GM19099 (cell line): ENCODE results near the gene PIGN.

Experiments
- POLR2A ChIP-seq: IDR thresholded peaks from 3 replicates; pipeline ENCODE4 v1.6.1; 2011; ENCODE audit warnings: low read depth; ENCODE audit not compliant: insufficient read length; ENCODE audit errors: extremely low read depth

PIGN gene

GRCh38 chr18:62189208-62189607, 2.4 kb upstream of the PIGN start:
- no peak for TF ChIP-seq POLR2A

DNA sequence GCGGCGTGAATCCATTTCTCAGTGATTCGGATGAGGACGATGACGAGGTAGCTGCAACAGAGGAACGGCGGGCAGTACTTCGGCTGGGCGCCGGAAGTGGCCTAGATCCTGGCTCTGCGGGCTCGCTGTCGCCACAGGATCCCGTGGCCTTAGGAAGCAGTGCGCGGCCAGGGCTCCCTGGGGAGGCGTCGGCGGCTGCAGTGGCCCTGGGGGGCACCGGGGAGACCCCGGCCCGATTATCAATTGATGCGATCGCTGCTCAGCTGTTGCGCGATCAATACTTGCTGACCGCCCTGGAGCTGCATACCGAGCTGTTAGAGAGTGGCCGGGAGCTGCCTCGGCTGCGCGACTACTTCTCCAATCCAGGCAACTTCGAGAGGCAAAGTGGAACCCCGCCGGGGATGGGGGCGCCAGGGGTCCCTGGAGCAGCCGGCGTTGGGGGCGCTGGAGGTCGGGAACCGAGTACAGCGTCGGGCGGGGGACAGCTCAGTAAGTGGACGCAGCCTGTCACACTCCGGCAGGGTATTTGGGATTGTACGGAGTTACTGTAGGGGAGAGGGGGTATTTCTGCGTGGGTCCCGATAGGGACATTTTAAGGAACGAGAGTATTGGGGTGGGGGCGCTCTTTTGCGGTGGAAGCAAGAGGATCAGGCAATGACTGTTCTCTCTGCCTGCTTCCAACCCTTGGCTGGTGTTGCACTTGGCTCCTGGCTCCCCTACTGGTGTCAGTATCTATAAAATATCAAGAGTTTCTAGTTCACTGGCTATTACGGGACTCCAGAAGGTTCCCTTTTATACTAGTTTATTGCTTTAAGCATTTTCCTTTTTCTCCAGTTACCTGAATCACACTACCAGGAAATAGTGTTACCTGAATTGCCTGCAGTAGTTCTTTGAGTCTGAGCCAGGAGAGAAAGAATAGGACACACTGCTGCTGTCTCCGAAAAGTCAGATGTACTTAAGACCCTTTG, 971 bp upstream of the PIGN start:
- TF ChIP-seq POLR2A: no peak

DNA sequence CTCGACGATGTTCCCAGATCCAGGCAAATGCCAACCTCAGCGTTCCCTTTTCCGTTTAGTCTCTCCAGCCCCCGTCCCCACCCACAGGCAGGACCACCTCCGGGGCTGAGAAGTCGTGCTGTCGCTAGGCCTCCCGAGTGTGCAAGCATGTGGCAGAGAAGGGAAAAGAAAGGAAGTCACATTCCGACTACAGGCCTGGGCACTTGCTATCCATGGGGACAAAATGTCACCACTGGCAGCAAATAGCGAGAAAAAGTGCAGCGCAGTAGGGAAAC, 420 bp downstream of the PIGN start:
- TF ChIP-seq POLR2A: no peak

- no peak for TF ChIP-seq POLR2A
These were observed 3.2 kb downstream of the PIGN start for GRCh38 chr18:62183578-62184195.

DNA sequence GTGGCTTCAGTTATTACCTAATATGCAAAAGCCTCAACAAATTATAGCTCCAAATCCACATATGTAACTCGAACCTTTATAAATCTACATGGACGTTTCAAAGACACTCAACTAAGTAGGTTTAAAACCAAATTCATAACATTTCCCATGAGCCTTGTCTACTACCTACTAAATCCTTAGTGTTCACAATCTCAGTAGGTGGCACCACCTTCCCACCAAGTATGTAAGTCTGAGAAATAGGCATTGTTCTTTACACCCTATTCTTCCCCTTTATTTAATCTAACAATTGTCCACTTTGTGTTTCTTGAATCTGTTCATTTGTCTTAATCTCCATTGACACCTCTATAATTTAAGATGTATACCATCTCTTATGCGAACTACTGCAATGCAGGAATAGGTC, 4.6 kb downstream of the PIGN start:
- TF ChIP-seq POLR2A: no peak

DNA sequence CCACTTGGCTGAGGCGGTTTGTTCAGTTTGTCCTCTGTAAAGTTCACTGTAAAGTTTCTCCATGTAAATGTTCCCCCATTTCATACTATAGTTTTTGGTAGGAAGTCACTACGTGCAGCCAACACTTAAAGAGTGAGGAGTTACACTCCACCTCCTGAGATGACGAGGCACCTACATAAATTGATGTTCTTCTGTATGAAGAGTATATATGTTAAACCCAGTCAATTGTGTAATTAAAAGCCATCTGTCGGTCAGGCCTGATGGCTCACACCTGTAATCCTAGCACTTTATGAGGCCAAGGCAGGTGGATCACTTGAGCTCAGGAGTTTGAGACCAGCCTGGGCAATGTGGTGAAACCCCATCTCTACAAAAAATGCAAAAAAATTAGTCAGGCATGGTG, 7.6 kb downstream of the PIGN start:
- TF ChIP-seq POLR2A: no peak

- no peak for TF ChIP-seq POLR2A
These were observed 9.6 kb downstream of the PIGN start for GRCh38 chr18:62177271-62177670.

- no peak for TF ChIP-seq POLR2A
These were observed 11.3 kb downstream of the PIGN start for GRCh38 chr18:62175521-62175920.

- TF ChIP-seq POLR2A: no peak
These were observed 14.6 kb downstream of the PIGN start for GRCh38 chr18:62172298-62172697.

DNA sequence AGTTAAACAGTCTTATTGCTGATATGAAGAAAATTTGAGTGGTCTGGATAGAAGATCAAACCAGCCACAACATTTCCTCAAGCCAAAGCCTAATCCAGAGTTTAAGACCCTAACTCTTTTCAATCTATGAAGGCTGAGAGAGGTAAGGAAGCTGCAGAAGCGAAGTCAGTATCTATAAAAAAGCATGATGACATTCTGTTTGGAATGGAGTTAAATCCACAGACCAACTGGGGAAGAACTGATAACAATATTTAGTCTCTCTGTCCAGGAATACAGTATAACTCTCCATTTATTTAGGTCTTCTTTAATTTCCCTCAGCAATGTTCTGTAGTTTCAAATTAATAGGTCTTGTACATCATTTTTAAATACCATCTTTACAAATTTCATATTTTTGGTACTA, 16.0 kb downstream of the PIGN start:
- no peak for TF ChIP-seq POLR2A

DNA sequence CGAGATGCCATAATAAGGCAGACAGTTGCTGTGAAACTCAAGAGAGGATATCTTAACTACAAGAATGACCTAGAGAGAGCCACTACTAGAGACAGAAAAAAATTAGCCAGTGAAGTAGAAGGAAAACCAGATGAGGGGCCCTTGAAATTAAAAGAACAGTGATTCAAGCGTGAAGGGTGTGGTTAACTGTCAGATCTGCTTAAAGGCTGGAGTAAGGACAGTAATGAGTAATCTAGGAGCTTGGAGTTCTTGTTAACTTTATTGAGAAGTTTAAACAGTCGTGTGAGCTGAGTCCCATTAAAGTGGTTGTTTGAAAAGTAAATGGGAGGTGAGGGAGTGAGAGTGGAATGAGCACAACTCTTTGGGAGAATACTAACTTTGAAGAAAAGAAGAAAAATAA, 21.3 kb downstream of the PIGN start:
- no peak for TF ChIP-seq POLR2A

- no peak for TF ChIP-seq POLR2A
These were observed 21.9 kb downstream of the PIGN start for GRCh38 chr18:62164855-62165487.

DNA sequence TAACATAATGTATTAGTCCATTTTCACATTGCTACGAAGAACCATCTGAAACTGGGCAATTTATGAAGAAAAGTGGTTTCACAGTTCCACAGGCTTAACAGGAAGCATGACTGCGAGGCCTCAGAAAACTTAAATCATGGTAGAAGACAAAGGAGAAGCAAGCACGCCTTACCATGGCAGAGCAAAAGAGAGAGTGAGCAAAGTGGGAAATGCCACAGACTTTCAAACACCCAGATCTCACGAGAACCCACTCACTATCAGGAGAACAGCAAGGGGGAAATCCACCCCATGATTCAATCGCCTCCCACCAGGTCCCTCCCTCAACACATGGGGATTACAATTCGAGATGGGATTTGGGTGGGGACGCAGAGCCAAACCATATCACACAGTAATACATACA, 22.5 kb downstream of the PIGN start:
- no peak for TF ChIP-seq POLR2A

- TF ChIP-seq POLR2A: no peak
These were observed 29.0 kb downstream of the PIGN start for GRCh38 chr18:62157843-62158242.

GRCh38 chr18:62152844-62153243, 34.0 kb downstream of the PIGN start:
- TF ChIP-seq POLR2A: no peak

DNA sequence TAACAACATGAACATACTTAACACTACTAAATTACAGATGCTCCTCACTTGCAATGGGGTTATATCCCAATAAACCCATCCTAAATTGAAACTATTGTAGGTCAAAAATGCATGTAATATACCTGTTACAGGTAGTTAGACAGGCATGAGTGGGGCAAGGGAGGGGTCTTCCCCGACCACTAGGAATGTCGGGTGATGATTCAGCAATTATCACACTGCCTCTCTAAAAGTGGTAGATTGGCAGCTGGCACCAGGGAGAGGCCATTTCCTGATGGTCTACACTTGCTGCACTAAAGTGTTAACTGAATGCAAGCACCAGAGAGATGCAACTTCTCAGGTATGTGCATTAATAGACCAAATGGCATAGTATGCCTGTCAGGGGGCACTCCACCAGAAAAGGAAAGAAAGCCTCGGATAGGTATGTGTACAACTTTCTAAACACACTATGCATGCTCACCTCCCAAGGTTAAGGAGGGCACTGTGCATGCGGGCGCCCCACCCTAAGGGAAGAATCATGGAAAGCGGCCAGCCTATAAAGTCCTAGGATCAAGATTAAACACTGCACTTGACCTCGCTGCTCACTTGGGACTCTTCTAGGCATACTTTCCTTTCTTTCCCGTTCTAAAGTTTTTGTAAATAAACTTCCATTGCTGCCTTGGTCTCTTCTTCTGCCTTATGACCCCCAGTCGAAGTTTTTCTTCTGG, 35.6 kb downstream of the PIGN start:
- no peak for TF ChIP-seq POLR2A

GRCh38 chr18:62144338-62144737, 42.5 kb downstream of the PIGN start:
- TF ChIP-seq POLR2A: no peak
